ENCODE data around the gene OR51B6.
"Not testable (repeated sequence)": the region's sequence is repeated elsewhere in the genome, so short reads cannot be mapped to it uniquely, and the experiment has no call there.

Gene OR51B6

DNA sequence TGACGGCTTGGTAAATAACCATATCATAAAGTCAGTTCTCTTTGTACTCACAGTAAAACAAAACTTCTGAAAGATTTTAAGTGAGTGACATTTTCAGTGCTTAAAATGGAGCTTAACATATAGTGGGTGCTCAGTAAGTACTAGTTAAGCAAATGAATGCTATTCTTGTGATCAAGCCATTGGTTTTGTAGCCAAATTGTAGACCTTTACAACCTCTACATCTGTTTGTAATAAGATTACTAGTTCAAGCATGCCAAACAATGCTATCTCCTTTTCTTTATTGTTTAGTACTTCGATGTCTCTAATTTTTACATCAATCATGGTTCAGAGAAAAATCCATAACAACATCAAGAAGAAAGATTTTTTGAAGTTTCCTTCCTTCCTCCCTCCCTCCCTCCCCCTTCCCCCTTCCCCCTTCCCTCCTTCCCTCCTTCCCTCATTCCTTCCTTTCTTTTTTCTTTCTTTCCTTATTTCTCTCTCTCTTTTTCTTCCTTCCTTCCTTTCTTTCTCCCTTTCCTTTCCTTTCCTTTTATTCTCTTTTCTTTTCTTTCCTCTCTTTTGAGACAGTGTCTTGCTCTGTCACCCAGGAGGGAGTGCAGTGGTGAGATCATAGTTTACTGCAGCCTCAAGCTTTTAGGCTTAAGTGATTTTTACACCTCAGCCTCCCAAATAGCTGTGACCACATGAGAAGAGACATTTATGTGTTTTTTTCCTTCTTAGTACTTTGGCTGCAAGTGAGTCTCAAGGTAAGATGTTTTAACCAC is 43.9 kb upstream of the OR51B6 start:
- TF ChIP-seq, protein P1, sequence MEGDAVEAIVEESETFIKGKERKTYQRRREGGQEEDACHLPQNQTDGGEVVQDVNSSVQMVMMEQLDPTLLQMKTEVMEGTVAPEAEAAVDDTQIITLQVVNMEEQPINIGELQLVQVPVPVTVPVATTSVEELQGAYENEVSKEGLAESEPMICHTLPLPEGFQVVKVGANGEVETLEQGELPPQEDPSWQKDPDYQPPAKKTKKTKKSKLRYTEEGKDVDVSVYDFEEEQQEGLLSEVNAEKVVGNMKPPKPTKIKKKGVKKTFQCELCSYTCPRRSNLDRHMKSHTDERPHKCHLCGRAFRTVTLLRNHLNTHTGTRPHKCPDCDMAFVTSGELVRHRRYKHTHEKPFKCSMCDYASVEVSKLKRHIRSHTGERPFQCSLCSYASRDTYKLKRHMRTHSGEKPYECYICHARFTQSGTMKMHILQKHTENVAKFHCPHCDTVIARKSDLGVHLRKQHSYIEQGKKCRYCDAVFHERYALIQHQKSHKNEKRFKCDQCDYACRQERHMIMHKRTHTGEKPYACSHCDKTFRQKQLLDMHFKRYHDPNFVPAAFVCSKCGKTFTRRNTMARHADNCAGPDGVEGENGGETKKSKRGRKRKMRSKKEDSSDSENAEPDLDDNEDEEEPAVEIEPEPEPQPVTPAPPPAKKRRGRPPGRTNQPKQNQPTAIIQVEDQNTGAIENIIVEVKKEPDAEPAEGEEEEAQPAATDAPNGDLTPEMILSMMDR (conservative IDR thresholded peaks at IDR 0.05; ENCODE audit: low read depth, low read length) = no peak
- Histone ChIP-seq H3K4me2 (no peak overlapping the region), H3K79me2 (ENCODE audit: insufficient read depth, low read depth) (no peaks in the 10 kb centered on the region), H3K4me1 (ENCODE audit: low read depth, poor library complexity, severe bottlenecking) (no peaks in the 10 kb centered on the region), H3K27me3 (ENCODE audit: insufficient read depth, low read depth) (no peaks in the 10 kb centered on the region), H3K4me3 (IDR thresholded peaks at IDR 0.05; ENCODE audit: insufficient read depth, low read depth, low read length) (no peak overlapping the region), H3K36me3 (ENCODE audit: insufficient read depth) (no peaks in the 10 kb centered on the region), H3K9ac (no peak overlapping the region), H4K20me1 (ENCODE audit: insufficient read depth) (no peaks in the 10 kb centered on the region), H3K27ac (no peak overlapping the region), H2AFZ (ENCODE audit: low read depth) (no peak overlapping the region)

DNA sequence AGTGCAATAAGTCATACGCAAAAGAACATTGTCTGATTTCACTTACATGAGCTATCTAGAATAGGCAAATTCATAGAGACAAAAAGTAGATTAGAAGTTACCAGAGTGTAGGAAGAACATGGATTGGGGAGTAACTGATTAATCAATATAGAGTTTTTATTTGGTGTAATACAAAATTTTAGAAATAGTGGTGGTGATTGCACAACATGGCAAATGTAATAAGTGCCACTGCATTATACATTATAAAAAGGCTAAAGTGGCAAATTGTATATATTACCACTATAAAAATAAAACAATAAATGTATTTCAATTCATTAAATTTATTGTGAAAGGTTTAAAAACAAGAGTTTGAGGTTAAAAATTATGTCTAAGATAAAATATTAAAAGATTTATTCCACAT is 40.9 kb upstream of the OR51B6 start:
- no peaks in the 10 kb centered on the region for H3K4me1 ChIP-seq (ENCODE audit: low read depth, poor library complexity, severe bottlenecking)
- H4K20me1 ChIP-seq (ENCODE audit: insufficient read depth) = no peaks in the 10 kb centered on the region
- H3K9ac ChIP-seq = no peak overlapping the region
- H3K4me3 ChIP-seq (IDR thresholded peaks at IDR 0.05; ENCODE audit: insufficient read depth, low read depth, low read length) = no peak overlapping the region
- no peaks in the 10 kb centered on the region for H3K79me2 ChIP-seq (ENCODE audit: insufficient read depth, low read depth)
- TF ChIP-seq, protein P1 (conservative IDR thresholded peaks at IDR 0.05; ENCODE audit: low read depth, low read length) = no peak
- no peak overlapping the region for H3K4me2 ChIP-seq
- H3K36me3 ChIP-seq (ENCODE audit: insufficient read depth) = no peaks in the 10 kb centered on the region
- no peaks in the 10 kb centered on the region for H3K27me3 ChIP-seq (ENCODE audit: insufficient read depth, low read depth)
- no peak overlapping the region for H3K27ac ChIP-seq
- no peak overlapping the region for H2AFZ ChIP-seq (ENCODE audit: low read depth)

DNA sequence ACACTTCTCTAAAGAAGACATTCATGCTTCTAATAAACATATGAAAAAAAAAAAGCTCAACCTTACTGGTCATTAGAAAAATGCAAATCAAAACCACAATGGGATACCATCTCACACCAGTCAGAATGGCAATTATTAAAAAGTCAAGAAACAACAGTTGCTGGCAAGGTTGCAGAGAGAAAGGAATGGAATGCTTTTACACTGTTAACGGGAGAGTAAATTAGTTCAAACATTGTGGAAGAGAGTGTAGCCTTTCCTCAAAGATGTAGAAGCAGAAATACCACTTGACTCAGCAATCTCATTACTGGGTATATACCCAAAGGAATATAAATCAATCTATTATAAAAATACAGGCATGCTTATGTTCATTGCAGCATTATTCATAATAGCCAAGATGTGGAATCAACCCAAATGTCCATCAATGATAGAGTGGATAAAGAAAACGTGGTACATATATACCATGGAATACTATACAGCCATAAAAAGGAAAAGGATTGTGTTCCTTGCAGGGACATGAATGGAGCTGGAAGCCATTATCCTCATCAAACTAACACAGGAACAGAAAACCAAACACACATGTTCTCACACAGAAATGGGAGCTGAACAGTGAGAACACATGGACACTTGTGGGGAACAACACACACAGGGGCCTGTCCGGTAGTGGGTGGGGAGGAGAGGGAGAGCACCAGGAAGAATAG is 37.8 kb upstream of the OR51B6 start:
- H4K20me1 ChIP-seq (ENCODE audit: insufficient read depth); H3K4me3 ChIP-seq (IDR thresholded peaks at IDR 0.05; ENCODE audit: insufficient read depth, low read depth, low read length); H3K9ac ChIP-seq; H3K4me1 ChIP-seq (ENCODE audit: low read depth, poor library complexity, severe bottlenecking); H3K79me2 ChIP-seq (ENCODE audit: insufficient read depth, low read depth); H3K4me2 ChIP-seq; H3K36me3 ChIP-seq (ENCODE audit: insufficient read depth); H2AFZ ChIP-seq (ENCODE audit: low read depth); H3K27me3 ChIP-seq (ENCODE audit: insufficient read depth, low read depth); H3K27ac ChIP-seq: not testable (repeated sequence)

DNA sequence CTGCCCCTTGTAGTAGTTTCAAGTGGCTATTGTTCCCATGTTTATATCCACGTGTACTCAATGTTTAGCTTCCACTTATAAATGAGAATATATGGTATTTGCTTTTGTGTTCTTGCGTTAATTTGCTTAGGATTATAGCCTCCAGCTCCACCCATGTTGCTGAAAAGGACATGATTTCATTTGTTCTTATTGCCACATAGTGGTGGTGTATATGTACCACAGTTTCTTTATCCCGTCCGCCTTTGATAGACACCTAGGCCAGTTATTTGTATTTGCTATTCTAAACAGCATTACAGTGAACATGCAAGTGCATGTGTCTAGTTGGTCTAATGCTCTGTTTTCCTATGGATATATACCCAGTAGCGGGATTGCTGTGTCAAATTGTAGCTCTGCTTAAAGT is 34.0 kb upstream of the OR51B6 start:
- H3K36me3 ChIP-seq (ENCODE audit: insufficient read depth) = no peaks in the 10 kb centered on the region
- no peaks in the 10 kb centered on the region for H3K79me2 ChIP-seq (ENCODE audit: insufficient read depth, low read depth)
- no peak overlapping the region for H3K4me3 ChIP-seq (IDR thresholded peaks at IDR 0.05; ENCODE audit: insufficient read depth, low read depth, low read length)
- no peak overlapping the region for H3K9ac ChIP-seq
- H3K4me1 ChIP-seq (ENCODE audit: low read depth, poor library complexity, severe bottlenecking) = no peaks in the 10 kb centered on the region
- H3K27ac ChIP-seq = no peak overlapping the region
- H4K20me1 ChIP-seq (ENCODE audit: insufficient read depth) = no peaks in the 10 kb centered on the region
- H2AFZ ChIP-seq (ENCODE audit: low read depth) = no peak overlapping the region
- TF ChIP-seq, protein P1 (conservative IDR thresholded peaks at IDR 0.05; ENCODE audit: low read depth, low read length) = no peak
- no peaks in the 10 kb centered on the region for H3K27me3 ChIP-seq (ENCODE audit: insufficient read depth, low read depth)
- no peak overlapping the region for H3K4me2 ChIP-seq

DNA sequence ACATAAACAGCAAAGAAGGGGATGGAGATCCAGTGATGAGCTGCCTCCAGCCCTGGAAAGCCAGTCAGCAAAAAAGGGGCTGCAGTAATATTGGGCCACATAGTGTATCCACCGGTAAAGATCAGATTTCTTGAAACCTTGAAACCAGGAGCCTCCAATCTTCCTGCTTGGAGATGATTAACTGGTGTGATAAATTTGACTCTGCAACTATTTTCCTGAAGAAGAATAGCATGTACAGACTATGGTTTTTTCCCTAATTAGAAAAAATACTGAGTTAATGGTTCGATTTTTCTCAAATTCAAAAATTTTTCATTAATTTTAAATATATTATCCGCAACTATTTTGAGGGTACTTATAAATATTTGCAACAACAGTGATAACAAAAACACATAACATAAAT is 27.1 kb upstream of the OR51B6 start, which contains the start of gene OR51B2:
TSS of gene OR51B2 (minus strand) at position 101 of the 400 bp plus-strand sequence. CDS start at position 101, 0 bp downstream.
- no peaks in the 10 kb centered on the region for H3K79me2 ChIP-seq (ENCODE audit: insufficient read depth, low read depth)
- H3K27ac ChIP-seq = no peak within 1 kb of the TSS
- H3K36me3 ChIP-seq (ENCODE audit: insufficient read depth) = no peaks in the 10 kb centered on the region
- H3K4me1 ChIP-seq (ENCODE audit: low read depth, poor library complexity, severe bottlenecking) = peaks cover 10% of the 10 kb centered on the region
- no peak within 1 kb of the TSS; the same call in 1 of the 2 replicates for H3K4me2 ChIP-seq
- H2AFZ ChIP-seq (ENCODE audit: low read depth) = no peak within 1 kb of the TSS
- H4K20me1 ChIP-seq (ENCODE audit: insufficient read depth) = no peaks in the 10 kb centered on the region
- TF ChIP-seq, protein P1 (conservative IDR thresholded peaks at IDR 0.05; ENCODE audit: low read depth, low read length) = no peak
- no peak within 1 kb of the TSS for H3K4me3 ChIP-seq (IDR thresholded peaks at IDR 0.05; ENCODE audit: insufficient read depth, low read depth, low read length)
- H3K9ac ChIP-seq = no peak within 1 kb of the TSS
- H3K27me3 ChIP-seq (ENCODE audit: insufficient read depth, low read depth) = no peaks in the 10 kb centered on the region

All from KMS-11 (cell line).